OCI-LY1 (cell line): ENCODE data around the gene DIAPH3.

Source experiments
- H2AFZ ChIP-seq: fragments of 200-600 bp; sonication (generic), shearing (Covaris generic); 2 replicates; pipeline ENCODE4 v1.6.0; 2014; ENCODE audit warnings: antibody characterized with exemption, mild to moderate bottlenecking, low read length
- H3F3A ChIP-seq: fragments of 200-600 bp; sonication (generic), shearing (Covaris generic); 2 replicates; pipeline ENCODE4 v1.6.0; 2014; ENCODE audit warnings: mild to moderate bottlenecking, antibody characterized with exemption, low read length, moderate library complexity; ENCODE audit not compliant: insufficient read depth
- H3K27ac ChIP-seq: fragments of 200-600 bp; sonication (generic); 2 replicates; pipeline ENCODE4 v1.5.1; 2014; ENCODE audit warnings: low read length, mixed run types, mild to moderate bottlenecking, low read depth; ENCODE audit not compliant: poor library complexity, severe bottlenecking
- H3K27me3 ChIP-seq: fragments of 200-600 bp; sonication (generic); 2 replicates; pipeline ENCODE4 v1.6.0; 2014; ENCODE audit warnings: antibody characterized with exemption, mild to moderate bottlenecking, low read length, moderate library complexity; ENCODE audit not compliant: insufficient read depth
- H3K36me3 ChIP-seq: fragments of 200-600 bp; sonication (generic); 2 replicates; pipeline ENCODE4 v1.6.1; 2014; ENCODE audit warnings: mild to moderate bottlenecking, antibody characterized with exemption, low read length, moderate library complexity, mixed read lengths; ENCODE audit not compliant: insufficient read depth
- H3K4me1 ChIP-seq: fragments of 200-600 bp; sonication (generic); 2 replicates; pipeline ENCODE4 v1.5.1; 2014; ENCODE audit warnings: mild to moderate bottlenecking, low read length, moderate library complexity; ENCODE audit not compliant: insufficient read depth, severe bottlenecking
- H3K4me2 ChIP-seq: fragments of 200-600 bp; sonication (generic), shearing (Covaris generic); 2 replicates; pipeline ENCODE4 v1.6.1; 2014; ENCODE audit warnings: low read length
- H3K4me3 ChIP-seq: fragments of 200-600 bp; sonication (generic); 2 replicates; pipeline ENCODE4 v1.5.1; 2014; ENCODE audit warnings: low read length, low read depth, mild to moderate bottlenecking, mixed read lengths; ENCODE audit not compliant: poor library complexity, severe bottlenecking
- H3K79me2 ChIP-seq: fragments of 200-600 bp; shearing (Covaris generic); 2 replicates; pipeline ENCODE4 v1.6.1; 2016; ENCODE audit warnings: mixed run types, low read length, mixed read lengths; ENCODE audit not compliant: insufficient read depth
- H3K9ac ChIP-seq: fragments of 200-600 bp; sonication (generic), shearing (Covaris generic); 2 replicates; pipeline ENCODE4 v1.6.1; 2014; ENCODE audit warnings: mild to moderate bottlenecking, low read length, mixed read lengths
- H3K9me2 ChIP-seq: fragments of 200-600 bp; sonication (generic), shearing (Covaris generic); 2 replicates; pipeline ENCODE4 v1.6.1; 2014; ENCODE audit warnings: low read depth, mild to moderate bottlenecking, low read length, mixed read lengths
- H3K9me3 ChIP-seq: fragments of 200-600 bp; shearing (Covaris generic); 2 replicates; pipeline ENCODE4 v1.6.1; 2014; ENCODE audit warnings: low read length, mixed read lengths
- H4K20me1 ChIP-seq: fragments of 200-600 bp; sonication (generic), shearing (Covaris generic); 2 replicates; pipeline ENCODE4 v1.6.0; 2016; ENCODE audit warnings: mild to moderate bottlenecking, low read length; ENCODE audit not compliant: insufficient read depth
- CTCF ChIP-seq: fragments of 200-600 bp; sonication (generic), shearing (Covaris generic); IDR thresholded peaks from 2 replicates; pipeline ENCODE4 v1.5.1; 2017; ENCODE audit warnings: mild to moderate bottlenecking, antibody characterized with exemption, low read length, moderate library complexity, mixed read lengths
- EZH2 ChIP-seq: fragments of 200-600 bp; sonication (generic), shearing (Covaris generic); IDR thresholded peaks from 2 replicates; pipeline ENCODE4 v1.8.0; 2017; ENCODE audit warnings: borderline replicate concordance, mixed run types, mild to moderate bottlenecking, antibody characterized with exemption, low read length, moderate library complexity, mixed read lengths

DIAPH3 gene

GRCh38 chr13:59982631-59983382 is 180.9 kb downstream of the DIAPH3 start:
- Histone ChIP-seq H3K27me3 (no peaks in the 10 kb centered on the region), H3K4me2 (no peak overlapping the region), H4K20me1 (no peaks in the 10 kb centered on the region), H3K4me1 (no peaks in the 10 kb centered on the region), H3K27ac (no peak overlapping the region), H2AFZ (no peak overlapping the region), H3F3A (no peaks in the 10 kb centered on the region; the same call in 1 of the 2 replicates), H3K4me3 (no peak overlapping the region), H3K36me3 (peaks cover 4% of the 10 kb centered on the region; the same call in 1 of the 2 replicates), H3K9ac (no peak overlapping the region), H3K9me3 (no peaks in the 10 kb centered on the region), H3K9me2 (no peaks in the 10 kb centered on the region), H3K79me2 (no peaks in the 10 kb centered on the region)
- TF ChIP-seq CTCF (no peak), EZH2 (no peak)

GRCh38 chr13:59979589-59979988 is 184.1 kb downstream of the DIAPH3 start:
- H3K4me1 ChIP-seq = no peaks in the 10 kb centered on the region
- no peaks in the 10 kb centered on the region; the same call in 1 of the 2 replicates for H3F3A ChIP-seq
- no peak overlapping the region for H3K27ac ChIP-seq
- H3K9me2 ChIP-seq = no peaks in the 10 kb centered on the region
- H4K20me1 ChIP-seq = no peaks in the 10 kb centered on the region
- TF ChIP-seq EZH2 (no peak), CTCF (no peak)
- no peaks in the 10 kb centered on the region for H3K9me3 ChIP-seq
- no peaks in the 10 kb centered on the region for H3K27me3 ChIP-seq
- no peak overlapping the region for H3K4me2 ChIP-seq
- no peak overlapping the region for H2AFZ ChIP-seq
- no peak overlapping the region for H3K4me3 ChIP-seq
- no peak overlapping the region for H3K9ac ChIP-seq
- peaks cover 4% of the 10 kb centered on the region; the same call in 1 of the 2 replicates for H3K36me3 ChIP-seq
- H3K79me2 ChIP-seq = no peaks in the 10 kb centered on the region

- Histone ChIP-seq H3K4me2 (no peak overlapping the region), H3K27ac (no peak overlapping the region), H3K4me1 (no peaks in the 10 kb centered on the region), H2AFZ (no peak overlapping the region), H3K9me2 (no peaks in the 10 kb centered on the region), H3F3A (no peaks in the 10 kb centered on the region; the same call in 1 of the 2 replicates), H3K36me3 (peaks cover 4% of the 10 kb centered on the region; the same call in 1 of the 2 replicates), H3K4me3 (no peak overlapping the region), H3K9ac (no peak overlapping the region), H3K27me3 (no peaks in the 10 kb centered on the region), H4K20me1 (no peaks in the 10 kb centered on the region), H3K79me2 (no peaks in the 10 kb centered on the region), H3K9me3 (no peaks in the 10 kb centered on the region)
- no peak for TF ChIP-seq CTCF
Observed at GRCh38 chr13:59978862-59979261, 184.9 kb downstream of the DIAPH3 start.
